ENCODE measurements around the gene GIT2.
"Not testable (repeated sequence)": the region's sequence is repeated elsewhere in the genome, so short reads cannot be mapped to it uniquely, and the experiment has no call there.

GIT2 gene

DNA sequence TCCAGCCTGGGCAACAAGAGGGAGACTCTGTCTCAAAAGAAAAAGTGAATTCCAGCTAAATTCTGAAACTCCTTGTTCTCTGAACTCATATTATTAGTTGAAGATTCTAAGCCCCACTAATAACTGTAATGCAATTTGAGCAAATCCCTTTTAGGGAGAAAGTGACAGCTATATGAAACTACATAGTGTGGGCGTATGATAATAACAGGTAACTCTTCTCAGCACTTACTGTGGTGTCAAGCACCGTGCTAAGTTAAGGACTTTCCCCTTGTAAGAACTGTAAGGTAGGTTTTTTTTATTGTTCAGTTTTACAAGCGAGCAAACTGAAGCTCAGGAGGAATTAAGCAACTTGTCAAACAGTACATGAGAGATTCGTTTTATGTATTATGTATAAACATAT lies 8.4 kb upstream of the GIT2 start:
- no peak for DNase-seq

DNA sequence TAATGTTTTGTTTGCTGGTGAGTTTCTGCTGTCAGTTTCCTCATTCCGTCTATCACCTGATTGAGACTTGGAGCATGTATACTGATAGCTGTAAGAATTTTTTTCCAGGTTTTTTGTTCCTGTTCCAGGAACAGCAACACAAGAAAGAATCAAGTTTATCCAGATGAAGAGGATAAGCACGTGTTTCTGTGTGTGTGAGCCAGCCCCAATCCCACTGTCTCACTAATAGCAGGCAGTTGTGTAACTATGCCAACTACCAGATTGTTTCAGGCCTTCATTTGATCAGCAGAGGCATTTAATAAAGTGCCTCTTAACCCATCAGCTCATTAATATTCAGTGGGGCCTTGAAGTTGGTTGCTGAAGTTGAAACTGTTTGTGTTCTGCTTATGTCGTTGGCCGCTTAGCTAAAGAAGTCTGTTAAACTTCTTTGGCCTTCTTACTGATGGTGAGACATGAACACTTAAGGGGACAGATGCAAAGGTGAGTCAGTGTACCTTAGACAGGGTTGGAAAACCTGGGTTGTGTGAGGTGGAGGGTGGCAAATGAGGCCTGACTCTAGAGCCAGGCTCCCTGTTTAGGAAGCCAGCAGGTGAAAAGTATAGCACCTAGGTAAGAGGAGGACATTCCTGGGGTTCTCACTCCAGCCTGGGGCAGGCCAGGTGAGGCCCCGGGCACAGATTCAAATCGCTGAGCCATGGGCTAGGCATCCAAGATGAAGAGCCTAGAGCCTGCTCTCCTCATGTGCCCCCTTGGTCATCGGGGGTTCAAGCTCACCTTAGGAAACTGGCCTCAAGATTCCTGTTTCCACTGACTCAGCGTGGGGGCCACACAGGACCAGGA lies 6.7 kb upstream of the GIT2 start:
- DNase-seq: no peak

DNA sequence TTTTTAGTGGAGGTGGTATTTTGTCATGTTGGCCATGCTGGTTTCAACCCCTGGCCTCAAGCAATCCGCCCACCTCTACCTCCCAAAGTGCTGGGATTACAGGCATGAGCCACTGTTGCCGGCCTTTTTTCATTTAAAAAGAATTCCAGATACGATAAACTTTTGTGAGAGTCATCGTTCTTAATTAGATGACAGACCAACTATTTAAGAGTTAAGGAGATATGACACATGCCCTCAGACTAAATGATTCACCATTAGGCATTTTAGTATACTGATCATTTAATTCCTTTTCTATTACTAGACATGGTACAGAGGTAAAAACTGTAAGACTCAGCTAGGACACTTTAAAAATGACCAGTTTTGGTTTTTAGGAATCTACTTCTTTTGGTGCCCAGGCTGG lies 5.4 kb upstream of the GIT2 start:
- DNase-seq: no peak

DNA sequence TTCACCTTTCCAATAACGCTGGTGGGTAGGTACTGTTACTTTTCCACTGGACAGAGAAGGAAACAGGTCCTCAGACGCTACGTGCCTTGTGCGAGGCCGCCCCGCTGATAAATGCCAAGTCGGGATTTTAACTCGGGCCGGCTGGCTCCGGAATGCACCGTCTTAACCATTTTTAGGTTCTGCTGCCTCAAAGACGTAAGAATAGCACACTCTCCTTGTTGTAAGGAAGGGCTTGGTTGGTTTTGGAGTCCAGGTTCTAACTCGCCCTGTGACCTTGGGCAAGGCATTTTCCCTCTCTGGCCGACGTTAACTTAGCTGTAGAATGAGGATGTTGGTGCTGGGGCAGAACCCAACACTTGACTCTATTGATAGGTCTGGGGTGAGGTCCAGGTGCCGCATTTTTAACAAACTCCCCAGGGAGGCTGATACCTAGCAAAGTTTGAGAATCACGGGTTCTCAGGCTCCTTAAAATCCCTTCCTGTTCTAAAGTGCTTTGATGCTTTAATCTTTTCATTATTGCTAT lies 3.9 kb upstream of the GIT2 start:
- DNase-seq: no peak

DNA sequence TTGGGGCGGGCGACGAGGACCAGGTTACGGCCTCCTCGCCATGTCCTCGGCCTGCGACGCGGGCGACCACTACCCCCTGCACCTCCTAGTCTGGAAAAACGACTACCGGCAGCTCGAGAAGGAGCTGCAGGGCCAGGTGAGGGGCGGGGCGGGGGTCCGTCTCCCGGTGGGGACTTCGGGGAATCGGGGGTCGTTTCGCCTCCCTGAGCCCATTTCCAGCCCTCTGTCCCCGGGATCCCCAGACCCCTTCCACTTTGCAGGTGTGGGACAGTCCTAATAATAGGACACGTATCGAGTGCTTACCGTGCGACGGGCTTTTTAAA lies 3.4 kb upstream of the GIT2 start:
- DNase-seq: no peak

DNA sequence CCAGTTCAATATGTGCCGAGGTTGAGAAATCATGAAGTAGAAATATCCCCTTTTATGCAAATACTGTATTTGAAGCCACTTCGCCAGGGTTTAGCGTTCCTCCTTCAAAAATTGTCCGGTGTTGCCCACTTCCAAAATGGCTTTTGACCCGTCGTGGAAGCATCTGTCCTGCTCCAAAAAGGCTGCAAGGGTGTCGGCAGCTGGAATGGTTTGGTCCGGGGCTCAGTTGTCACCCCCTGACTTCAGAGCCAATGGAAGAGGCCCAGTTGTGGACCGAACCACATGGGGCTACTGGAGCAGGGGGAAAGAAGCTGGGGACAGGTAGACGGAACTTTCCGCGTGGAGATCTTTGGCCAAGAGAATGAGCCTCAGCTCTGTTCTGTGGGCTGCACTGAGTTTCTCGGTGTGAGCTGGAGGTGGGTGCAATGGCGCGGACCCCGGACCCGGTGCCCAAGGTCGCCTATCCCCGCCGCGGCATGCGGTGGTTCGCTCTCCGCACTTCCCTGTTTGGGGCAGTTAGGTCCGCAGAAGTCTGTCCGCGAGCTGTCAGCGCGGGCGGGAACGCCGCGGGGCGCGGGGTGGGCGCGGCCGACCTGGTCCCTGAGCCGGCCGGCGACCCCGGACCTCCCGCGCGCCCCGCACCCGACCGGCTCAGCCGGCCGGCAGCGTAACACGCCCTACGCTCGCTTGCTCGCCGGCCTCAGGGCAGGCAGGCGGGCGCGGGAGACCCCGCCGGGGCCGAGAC lies 2.9 kb upstream of the GIT2 start, which contains the start of gene ANKRD13A:
Gene ANKRD13A (plus strand): TSS at position 527 of the 745 bp plus-strand sequence. CDS start 259 bp downstream, outside the sequence.
- DNase-seq: peak; percentile 52

DNA sequence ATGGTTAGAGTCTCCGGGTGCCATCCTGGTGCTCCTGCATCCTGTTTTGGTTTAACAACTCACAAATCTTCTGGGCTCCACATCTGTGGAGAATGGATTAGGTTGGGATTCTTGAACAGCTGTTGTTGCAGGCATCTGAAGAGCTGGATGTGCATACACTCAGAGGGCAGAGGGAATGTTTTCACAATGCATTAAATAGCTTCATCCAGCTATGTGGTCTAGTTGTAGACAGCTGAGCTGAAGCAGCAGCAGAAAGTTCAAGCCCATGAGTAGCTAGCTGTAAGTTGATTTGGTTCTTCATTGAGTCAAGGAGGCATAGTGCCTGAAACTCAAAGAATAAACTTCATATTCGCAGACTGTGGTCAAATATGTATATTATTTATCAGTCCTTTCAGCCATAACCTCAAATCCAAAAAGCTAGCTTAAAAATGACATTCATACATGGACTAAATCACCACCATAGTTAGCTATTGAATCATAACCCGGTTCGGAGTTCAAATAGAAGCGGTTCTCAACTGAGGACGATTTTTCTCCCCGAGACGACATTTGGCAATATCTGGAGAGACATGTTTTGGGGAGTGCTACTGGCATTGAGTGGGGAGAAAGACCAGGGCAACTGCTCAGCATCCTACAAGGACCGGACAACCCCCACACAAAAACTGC lies 2.2 kb upstream of the GIT2 start:
- peak; percentile 8 for DNase-seq

DNA sequence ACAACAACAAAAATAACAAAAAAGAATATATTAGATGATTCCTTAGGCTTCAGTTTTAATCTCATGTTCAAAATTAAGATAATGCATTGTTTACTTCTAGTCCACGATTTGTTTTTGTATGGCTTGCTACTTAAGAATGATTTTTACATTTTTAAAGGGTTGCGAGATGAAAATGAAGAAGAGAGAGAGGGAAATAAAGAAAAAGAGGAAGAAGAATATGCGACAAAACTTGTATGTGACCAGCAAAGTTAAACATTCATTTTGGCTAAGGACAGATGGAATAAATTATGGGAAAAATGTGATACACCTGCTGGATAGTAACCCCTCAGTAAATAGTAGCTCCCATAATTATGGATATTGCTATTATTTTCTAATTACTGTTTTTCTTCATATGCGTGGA lies 1.2 kb upstream of the GIT2 start:
- no peak for DNase-seq

DNA sequence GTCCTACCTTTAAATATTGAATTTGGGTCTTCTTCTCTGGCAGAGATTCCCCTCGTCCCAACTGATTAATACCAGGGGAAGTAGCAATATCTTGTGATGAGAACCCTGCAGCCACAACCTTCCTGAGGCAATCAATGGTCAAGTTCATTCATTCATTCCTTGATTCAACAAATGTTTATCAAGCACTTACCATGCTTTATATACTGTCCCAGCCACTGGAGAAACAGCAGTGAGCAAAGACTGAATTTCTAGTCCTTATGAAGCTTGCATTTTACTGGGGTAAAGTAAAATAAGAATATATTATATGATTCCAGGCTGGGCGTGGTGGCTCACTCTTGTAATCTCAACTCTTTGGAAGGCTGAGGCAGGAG lies 300 bp upstream of the GIT2 start:
- no peak for DNase-seq

DNA sequence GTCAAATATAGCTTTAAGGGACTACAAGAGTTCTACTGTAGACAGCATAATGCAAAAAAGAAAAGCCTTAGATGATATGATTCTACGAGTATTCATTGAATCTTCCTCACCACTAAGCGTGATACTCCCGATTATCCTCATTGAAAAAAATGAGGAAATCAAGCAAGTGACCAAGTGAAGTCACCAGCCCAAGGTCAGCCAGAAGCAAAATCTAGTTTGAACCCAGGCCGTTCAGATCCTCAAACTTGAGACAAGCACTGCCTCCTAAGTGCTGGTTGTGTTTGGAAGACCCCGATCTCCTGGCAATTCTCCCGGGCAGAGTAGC lies 845 bp downstream of the GIT2 start:
- no peak for DNase-seq

DNA sequence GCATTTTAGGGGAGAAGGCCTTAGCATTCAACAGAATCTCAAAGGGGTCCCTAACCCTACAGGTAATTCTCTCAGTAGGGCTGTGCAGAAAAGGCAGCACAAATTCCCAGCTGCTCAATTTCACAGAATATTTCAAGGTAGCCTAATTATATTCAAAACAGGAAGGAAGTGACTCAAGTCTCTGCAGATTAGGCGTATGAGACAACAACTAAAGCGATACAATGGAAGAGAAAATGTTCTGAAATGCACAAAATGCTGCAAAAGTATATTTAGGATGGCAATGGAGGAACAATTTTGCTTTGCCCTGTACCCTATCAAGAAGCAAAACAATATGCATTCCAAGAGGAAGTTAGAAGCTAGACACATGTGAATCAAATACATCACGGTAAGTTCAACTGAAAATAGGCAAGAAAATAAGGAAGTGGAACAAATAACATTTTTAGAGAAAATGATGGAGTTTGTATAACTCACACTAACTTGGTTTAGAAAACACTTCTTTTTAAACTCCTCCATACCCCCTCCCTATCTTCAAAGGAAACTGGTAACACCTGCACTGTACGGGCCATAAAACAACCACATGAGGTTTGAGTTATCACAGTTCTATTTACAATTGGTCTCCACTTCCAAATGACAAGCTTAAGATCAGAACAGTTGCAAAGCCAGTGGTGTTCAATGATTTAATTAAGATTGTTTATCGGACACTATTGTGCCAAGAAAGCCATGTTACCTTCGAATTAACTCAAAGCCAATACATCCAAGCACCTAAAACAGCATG lies 1.6 kb downstream of the GIT2 start:
- DNase-seq: no peak

DNA sequence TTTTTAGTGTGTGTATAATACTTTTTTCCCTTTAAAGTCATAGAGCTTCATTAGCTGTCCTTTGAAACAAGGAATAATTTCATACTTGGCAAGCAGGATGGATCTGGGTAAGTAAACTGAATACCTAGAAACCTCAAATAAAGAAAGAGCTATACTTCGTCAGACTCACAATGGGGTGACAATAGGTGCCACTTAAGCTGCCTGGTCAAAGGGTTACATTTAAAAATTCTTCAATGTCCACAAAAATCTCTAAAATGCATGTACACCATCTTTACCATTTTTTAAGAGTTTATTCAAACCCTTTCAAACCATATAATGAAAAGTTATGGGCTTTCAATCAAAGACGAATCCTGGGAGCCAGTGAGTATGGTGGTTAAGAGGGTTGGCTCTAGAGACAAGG lies 3.1 kb downstream of the GIT2 start:
- no peak for DNase-seq

DNA sequence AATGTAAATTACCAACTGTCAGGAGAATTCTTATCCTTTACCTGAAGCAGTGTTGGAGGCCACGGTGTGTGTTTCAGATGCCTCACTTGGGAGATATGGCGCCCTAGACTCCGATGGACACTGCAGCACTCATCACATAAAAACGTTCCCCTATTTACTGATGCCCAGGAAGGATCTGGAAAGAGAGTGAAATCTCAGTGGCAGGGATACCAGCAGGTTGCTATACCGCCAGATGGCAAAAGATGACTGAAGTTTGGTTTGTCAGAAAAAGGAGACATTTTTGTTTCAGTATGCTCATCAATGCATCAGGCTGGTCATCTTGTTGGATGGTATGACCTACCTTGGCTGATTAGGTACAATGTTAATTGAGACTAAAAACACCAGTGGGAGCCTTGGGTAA lies 4.6 kb downstream of the GIT2 start:
- DNase-seq: no peak

DNA sequence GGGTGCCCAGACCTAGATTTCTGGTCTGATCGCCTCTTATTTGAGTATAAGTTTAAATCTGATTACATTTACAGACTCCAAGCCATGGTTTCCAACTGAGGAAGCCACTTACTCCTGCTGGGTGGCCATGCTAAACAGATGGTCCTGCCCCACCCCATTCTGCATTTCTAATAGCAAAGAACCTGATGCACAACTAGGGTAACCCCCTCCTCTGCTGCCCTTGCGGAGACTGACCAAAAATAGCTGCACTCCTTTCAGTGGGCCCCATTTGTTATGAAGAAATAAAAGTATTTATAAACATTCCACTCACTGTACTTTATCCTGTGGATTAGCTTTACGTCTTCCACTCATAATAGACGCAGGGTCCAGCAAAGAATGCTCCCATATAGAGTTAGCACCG lies 6.8 kb downstream of the GIT2 start:
- no peak for DNase-seq

DNA sequence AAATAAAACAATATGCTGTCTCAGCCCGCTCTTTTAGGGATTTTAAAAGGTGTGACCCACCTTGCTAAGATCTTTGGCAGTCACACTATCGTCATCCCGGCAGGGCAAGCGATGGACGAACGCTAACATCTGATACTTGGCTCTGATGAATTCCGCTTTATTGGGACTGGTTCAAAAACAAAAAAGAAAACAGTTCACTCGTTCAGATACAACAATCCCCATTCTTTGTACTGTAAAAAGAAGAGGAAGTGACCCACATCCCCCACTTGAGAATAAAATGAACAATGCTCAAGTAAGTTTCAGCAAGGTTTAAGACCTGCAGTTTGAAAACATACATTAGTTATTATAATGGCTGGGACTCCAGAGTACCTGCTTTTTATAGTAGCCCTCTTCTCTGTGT lies 7.3 kb downstream of the GIT2 start:
- no peak for DNase-seq

DNA sequence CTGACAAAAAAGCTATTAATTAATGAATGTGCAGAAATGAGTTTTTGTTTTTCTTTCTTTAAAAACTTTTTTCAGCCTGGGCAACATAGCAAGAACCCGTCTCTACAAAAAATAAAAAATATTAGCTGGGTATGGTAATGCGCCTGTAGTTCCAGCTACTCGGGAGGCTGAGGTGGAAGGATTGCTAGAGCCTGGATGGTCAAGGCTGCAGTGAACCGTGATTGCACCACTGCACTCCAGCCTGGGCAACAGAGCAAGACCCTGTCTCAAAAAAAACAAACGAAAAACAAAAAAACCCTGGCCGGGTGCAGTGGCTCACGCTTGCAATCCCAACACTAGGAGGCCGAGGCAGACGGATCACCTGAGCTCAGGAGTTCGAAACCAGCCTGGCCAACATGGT lies 7.9 kb downstream of the GIT2 start:
- DNase-seq: no peak

DNA sequence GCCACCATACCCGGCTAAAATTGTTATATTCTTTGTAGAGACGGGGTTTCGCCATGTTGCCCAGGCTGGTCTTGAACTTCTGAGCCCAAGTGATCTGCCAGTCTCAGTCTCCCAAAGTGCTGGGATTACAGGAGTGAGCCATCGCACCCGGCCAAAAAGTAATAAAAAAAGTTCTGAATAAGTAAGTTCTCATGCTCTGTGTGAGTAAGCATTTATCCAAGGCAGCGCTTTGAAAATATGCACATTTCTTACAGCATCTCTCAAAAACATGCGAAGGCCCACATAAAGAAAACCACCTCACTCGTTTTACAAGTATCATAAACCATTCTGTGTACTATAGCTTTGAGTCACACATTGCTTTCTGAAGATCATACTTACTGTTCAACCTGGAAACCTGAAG lies 8.6 kb downstream of the GIT2 start:
- DNase-seq: no peak

DNA sequence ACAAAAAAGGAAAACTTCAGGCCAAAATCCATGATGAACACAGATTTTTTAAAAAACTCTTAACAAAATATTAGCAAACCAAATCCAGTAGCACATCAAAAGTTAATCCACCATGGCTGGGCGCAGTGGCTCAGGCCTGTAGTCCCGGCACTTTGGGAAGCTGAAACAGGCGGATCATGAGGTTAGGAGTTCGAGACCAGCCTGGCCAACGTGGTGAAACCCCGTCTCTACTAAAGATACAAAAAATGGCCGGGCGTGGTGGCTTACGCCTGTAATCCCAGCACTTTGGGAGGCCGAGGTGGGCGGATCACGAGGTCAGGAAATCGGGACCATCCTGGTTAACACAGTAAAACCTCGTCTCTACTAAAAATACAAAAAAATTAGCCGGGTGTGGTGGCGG lies 9.9 kb downstream of the GIT2 start:
- not testable (repeated sequence) for DNase-seq

DNA sequence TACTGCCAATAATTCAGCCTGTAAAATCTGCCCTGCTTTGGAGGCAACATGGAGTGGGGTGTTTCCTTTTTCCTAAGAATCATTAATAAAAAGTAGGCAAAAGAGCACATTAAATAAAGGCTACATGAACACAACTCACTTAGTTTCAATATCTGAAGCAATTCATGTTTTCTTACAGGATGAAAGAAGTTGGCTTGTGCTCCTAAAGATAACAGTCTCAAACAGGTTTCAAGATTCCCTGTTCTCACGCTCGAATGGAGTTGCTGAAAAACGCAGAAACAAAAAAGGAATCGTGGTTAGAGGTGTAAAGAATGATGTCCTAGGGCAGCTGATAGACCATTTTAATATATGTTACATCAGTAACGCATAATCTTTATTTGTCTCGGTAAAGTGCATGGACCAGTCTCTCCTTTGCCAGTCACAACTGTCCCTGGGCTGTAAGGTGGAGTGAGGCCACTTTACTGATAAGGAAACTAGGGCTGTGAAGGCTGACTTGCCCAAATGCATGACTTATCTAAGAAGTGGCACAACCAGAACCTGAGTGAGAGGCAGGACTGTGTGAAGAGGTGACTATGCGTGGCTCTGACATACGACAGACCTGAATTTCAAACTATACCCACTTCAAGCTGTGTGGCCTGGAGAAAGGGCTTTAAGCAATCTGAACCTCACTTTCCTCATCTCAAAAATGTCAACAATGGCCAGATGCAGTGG lies 12.6 kb downstream of the GIT2 start:
- DNase-seq: no peak

DNA sequence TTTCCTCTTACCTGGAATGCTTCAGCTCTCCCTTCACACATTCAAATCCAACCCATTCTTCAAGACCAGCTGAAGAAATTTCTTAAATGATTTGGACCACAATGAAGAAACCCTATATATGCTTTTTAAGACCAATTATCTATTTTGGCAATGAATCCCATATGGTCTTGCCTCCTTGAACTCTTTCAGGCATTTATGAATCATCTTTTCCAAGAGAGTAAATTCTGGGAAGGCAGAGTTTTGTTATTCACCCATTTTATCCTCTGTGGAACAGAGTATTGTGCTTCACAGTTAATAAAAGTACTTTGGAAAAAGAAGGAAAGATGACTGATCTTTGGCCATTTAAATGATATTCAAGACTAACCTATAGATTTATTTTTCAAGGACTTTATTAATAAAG lies 14.0 kb downstream of the GIT2 start:
- DNase-seq: no peak

DNA sequence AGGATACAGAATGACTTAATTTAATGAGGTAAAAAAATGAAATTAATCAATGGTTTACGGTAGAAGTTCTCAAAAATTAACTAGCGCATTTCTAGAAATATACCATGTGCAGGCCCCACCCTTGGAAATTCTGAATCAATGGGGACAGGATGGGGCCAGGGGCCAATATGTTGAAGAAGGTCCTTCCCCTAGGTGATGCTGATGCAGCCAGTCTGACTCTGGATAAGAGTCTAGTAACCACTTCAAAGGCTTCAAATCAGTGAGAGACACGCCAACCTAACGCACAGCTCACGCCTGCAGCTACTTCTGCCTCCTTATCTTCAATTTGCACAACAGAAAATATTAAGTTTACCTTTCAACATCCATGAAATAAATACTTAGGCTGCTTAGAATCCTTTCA lies 14.9 kb downstream of the GIT2 start:
- no peak for DNase-seq

DNA sequence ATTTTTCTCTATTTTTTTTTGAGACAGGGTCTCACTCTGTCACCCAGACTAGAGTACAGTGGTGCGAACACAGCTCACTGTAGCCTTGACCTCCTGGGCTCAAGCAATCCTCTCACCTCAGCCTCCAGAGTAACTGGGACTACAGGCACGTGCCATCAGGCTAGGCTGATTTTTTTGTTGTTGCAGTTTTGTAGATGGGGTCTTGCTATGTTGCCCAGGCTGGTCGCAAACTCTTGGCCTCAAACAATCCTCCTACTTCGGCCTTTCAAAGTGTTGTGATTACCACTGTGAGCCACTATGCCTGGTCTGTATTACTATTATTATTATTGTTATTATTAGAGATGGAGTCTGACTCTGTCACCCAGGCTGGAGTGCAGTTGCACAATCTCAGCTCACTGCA lies 23.3 kb downstream of the GIT2 start:
- no peak for DNase-seq

DNA sequence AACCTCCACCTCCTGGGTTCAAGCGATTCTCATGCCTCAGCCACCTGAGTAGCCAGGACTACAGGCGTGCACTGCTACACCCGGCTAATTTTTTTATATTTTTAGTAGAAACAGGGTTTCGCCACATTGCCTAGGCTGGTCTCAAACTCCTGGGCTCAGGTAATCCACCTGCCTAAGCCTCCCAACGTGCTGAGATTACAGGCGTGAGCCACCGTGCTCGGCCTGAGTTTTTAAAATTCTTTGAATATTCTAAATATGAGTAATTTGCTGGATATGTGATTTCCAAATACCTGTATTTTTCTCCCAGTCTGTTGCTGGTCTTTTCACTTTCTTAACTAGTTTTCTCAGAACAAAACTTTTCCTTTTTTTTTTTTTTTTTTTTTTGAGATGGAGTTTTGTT lies 27.4 kb downstream of the GIT2 start:
- no peak for DNase-seq
